ENCODE data around the gene CHMP4B.

The CHMP4B gene

GRCh38 chr20:33771938-33772337 lies 39.2 kb upstream of the CHMP4B start:
- Histone ChIP-seq H2BK15ac (ENCODE audit: low read length) (no peak overlapping the region), H4K8ac (ENCODE audit: low read depth, low read length) (no peak overlapping the region), H3K4me3 (ENCODE audit: low read length in 2 of 2) (no peak overlapping the region), H3K27me3 (ENCODE audit: control insufficient read depth in 3 of 3, insufficient read depth in 3 of 3, low read depth in 1 of 3, low read length in 3 of 3) (no peaks in the 10 kb centered on the region), H3K4me1 (ENCODE audit: control insufficient read depth in 2 of 2, insufficient read depth in 1 of 2, low read depth in 1 of 2, low read length in 2 of 2) (no peaks in the 10 kb centered on the region), H3K18ac (ENCODE audit: low read length) (no peak overlapping the region), H2AFZ (ENCODE audit: low read length) (no peak overlapping the region), H4K91ac (ENCODE audit: low read depth, low read length, poor library complexity) (no peak overlapping the region), H2BK5ac (ENCODE audit: low read length) (no peak overlapping the region), H3K4me2 (ENCODE audit: insufficient read depth, low read length, poor library complexity, severe bottlenecking) (no peak overlapping the region), H3K27ac (replicated peaks; ENCODE audit: low read length) (no peak overlapping the region), H3K9ac (ENCODE audit: low read depth, low read length, poor library complexity) (no peak overlapping the region), H3K9me3 (replicated peaks in 1 of 2; ENCODE audit: control insufficient read depth in 2 of 2, insufficient read depth in 1 of 2, low read depth in 1 of 2, low read length in 2 of 2) (no peaks in the 10 kb centered on the region), H3K4ac (ENCODE audit: low read length) (no peak overlapping the region), H2BK120ac (ENCODE audit: low read depth, low read length) (no peak overlapping the region), H3K79me1 (ENCODE audit: low read depth, low read length) (no peaks in the 10 kb centered on the region), H3K23ac (ENCODE audit: low read depth, low read length, poor library complexity) (no peak overlapping the region), H2AK5ac (ENCODE audit: low read depth, low read length) (no peak overlapping the region), H3K36me3 (replicated peaks in 1 of 2; ENCODE audit: control insufficient read depth in 2 of 2, insufficient read depth in 2 of 2, low read length in 2 of 2) (no peaks in the 10 kb centered on the region), H2BK12ac (ENCODE audit: low read length) (no peak overlapping the region), H3K14ac (ENCODE audit: low read length) (no peak overlapping the region)
- WGBS, 2 donors (ENCODE audit: extremely low coverage in 2 of 2, insufficient read length in 2 of 2, insufficient replicate concordance in 1 of 2), result no CpG with 5 or more reads among the region's 5 CpGs
- no peak for DNase-seq (ENCODE audit: low spot score)

GRCh38 chr20:33772439-33772838 lies 38.7 kb upstream of the CHMP4B start:
- Histone ChIP-seq H3K79me1 (ENCODE audit: low read depth, low read length) (no peaks in the 10 kb centered on the region), H3K9ac (ENCODE audit: low read depth, low read length, poor library complexity) (no peak overlapping the region), H4K8ac (ENCODE audit: low read depth, low read length) (no peak overlapping the region), H3K4ac (ENCODE audit: low read length) (no peak overlapping the region), H3K4me2 (ENCODE audit: insufficient read depth, low read length, poor library complexity, severe bottlenecking) (no peak overlapping the region), H2BK5ac (ENCODE audit: low read length) (no peak overlapping the region), H2BK15ac (ENCODE audit: low read length) (no peak overlapping the region), H2BK12ac (ENCODE audit: low read length) (no peak overlapping the region), H3K36me3 (replicated peaks in 1 of 2; ENCODE audit: control insufficient read depth in 2 of 2, insufficient read depth in 2 of 2, low read length in 2 of 2) (no peaks in the 10 kb centered on the region), H3K23ac (ENCODE audit: low read depth, low read length, poor library complexity) (no peak overlapping the region), H4K91ac (ENCODE audit: low read depth, low read length, poor library complexity) (no peak overlapping the region), H3K27me3 (ENCODE audit: control insufficient read depth in 3 of 3, insufficient read depth in 3 of 3, low read depth in 1 of 3, low read length in 3 of 3) (no peaks in the 10 kb centered on the region), H3K18ac (ENCODE audit: low read length) (no peak overlapping the region), H3K4me1 (ENCODE audit: control insufficient read depth in 2 of 2, insufficient read depth in 1 of 2, low read depth in 1 of 2, low read length in 2 of 2) (no peaks in the 10 kb centered on the region), H2AFZ (ENCODE audit: low read length) (no peak overlapping the region), H2BK120ac (ENCODE audit: low read depth, low read length) (no peak overlapping the region), H3K27ac (replicated peaks; ENCODE audit: low read length) (no peak overlapping the region), H2AK5ac (ENCODE audit: low read depth, low read length) (no peak overlapping the region), H3K4me3 (ENCODE audit: low read length in 2 of 2) (no peak overlapping the region), H3K14ac (ENCODE audit: low read length) (no peak overlapping the region), H3K9me3 (replicated peaks in 1 of 2; ENCODE audit: control insufficient read depth in 2 of 2, insufficient read depth in 1 of 2, low read depth in 1 of 2, low read length in 2 of 2) (no peaks in the 10 kb centered on the region)
- no peak for DNase-seq (ENCODE audit: low spot score)
- 100% methylated on average over 1 of the region's 3 CpGs; no CpG with 5 or more reads in 1 of the 2 donors for WGBS, 2 donors (ENCODE audit: extremely low coverage in 2 of 2, insufficient read length in 2 of 2, insufficient replicate concordance in 1 of 2)

- no peak for DNase-seq (ENCODE audit: low spot score)
- no peak overlapping the region for H2AFZ ChIP-seq (ENCODE audit: low read length)
- H3K4ac ChIP-seq (ENCODE audit: low read length), result no peak overlapping the region
- no peak overlapping the region for H3K18ac ChIP-seq (ENCODE audit: low read length)
- H3K27ac ChIP-seq (replicated peaks; ENCODE audit: low read length), result no peak overlapping the region
- no peak overlapping the region for H2BK12ac ChIP-seq (ENCODE audit: low read length)
- H2BK5ac ChIP-seq (ENCODE audit: low read length), result no peak overlapping the region
- no peak overlapping the region for H3K4me3 ChIP-seq (ENCODE audit: low read length in 2 of 2)
- WGBS, 2 donors (ENCODE audit: extremely low coverage in 2 of 2, insufficient read length in 2 of 2, insufficient replicate concordance in 1 of 2), result no CpG with 5 or more reads among the region's 2 CpGs
- H4K91ac ChIP-seq (ENCODE audit: low read depth, low read length, poor library complexity), result no peak overlapping the region
- no peak overlapping the region for H3K14ac ChIP-seq (ENCODE audit: low read length)
- H3K27me3 ChIP-seq (ENCODE audit: control insufficient read depth in 3 of 3, insufficient read depth in 3 of 3, low read depth in 1 of 3, low read length in 3 of 3), result no peaks in the 10 kb centered on the region
- no peak overlapping the region for H3K4me2 ChIP-seq (ENCODE audit: insufficient read depth, low read length, poor library complexity, severe bottlenecking)
- H3K23ac ChIP-seq (ENCODE audit: low read depth, low read length, poor library complexity), result no peak overlapping the region
- no peaks in the 10 kb centered on the region for H3K4me1 ChIP-seq (ENCODE audit: control insufficient read depth in 2 of 2, insufficient read depth in 1 of 2, low read depth in 1 of 2, low read length in 2 of 2)
- H3K79me1 ChIP-seq (ENCODE audit: low read depth, low read length), result no peaks in the 10 kb centered on the region
- H3K36me3 ChIP-seq (replicated peaks in 1 of 2; ENCODE audit: control insufficient read depth in 2 of 2, insufficient read depth in 2 of 2, low read length in 2 of 2), result no peaks in the 10 kb centered on the region
- no peak overlapping the region for H4K8ac ChIP-seq (ENCODE audit: low read depth, low read length)
- no peaks in the 10 kb centered on the region for H3K9me3 ChIP-seq (replicated peaks in 1 of 2; ENCODE audit: control insufficient read depth in 2 of 2, insufficient read depth in 1 of 2, low read depth in 1 of 2, low read length in 2 of 2)
- H3K9ac ChIP-seq (ENCODE audit: low read depth, low read length, poor library complexity), result no peak overlapping the region
- H2BK15ac ChIP-seq (ENCODE audit: low read length), result no peak overlapping the region
- no peak overlapping the region for H2AK5ac ChIP-seq (ENCODE audit: low read depth, low read length)
- no peak overlapping the region for H2BK120ac ChIP-seq (ENCODE audit: low read depth, low read length)
Observed at GRCh38 chr20:33773412-33774089, 37.6 kb upstream of the CHMP4B start.

- Histone ChIP-seq H3K9ac (ENCODE audit: low read depth, low read length, poor library complexity) (no peak overlapping the region), H4K91ac (ENCODE audit: low read depth, low read length, poor library complexity) (no peak overlapping the region), H3K9me3 (replicated peaks in 1 of 2; ENCODE audit: control insufficient read depth in 2 of 2, insufficient read depth in 1 of 2, low read depth in 1 of 2, low read length in 2 of 2) (peaks cover 0 to 2% of the 10 kb centered on the region in 2 donors), H2BK12ac (ENCODE audit: low read length) (no peak overlapping the region), H3K23ac (ENCODE audit: low read depth, low read length, poor library complexity) (no peak overlapping the region), H3K4me1 (ENCODE audit: control insufficient read depth in 2 of 2, insufficient read depth in 1 of 2, low read depth in 1 of 2, low read length in 2 of 2) (no peaks in the 10 kb centered on the region), H3K18ac (ENCODE audit: low read length) (no peak overlapping the region), H3K27ac (replicated peaks; ENCODE audit: low read length) (no peak overlapping the region), H3K14ac (ENCODE audit: low read length) (no peak overlapping the region), H3K4me2 (ENCODE audit: insufficient read depth, low read length, poor library complexity, severe bottlenecking) (no peak overlapping the region), H2BK15ac (ENCODE audit: low read length) (no peak overlapping the region), H2BK120ac (ENCODE audit: low read depth, low read length) (no peak overlapping the region), H3K79me1 (ENCODE audit: low read depth, low read length) (no peaks in the 10 kb centered on the region), H3K27me3 (ENCODE audit: control insufficient read depth in 3 of 3, insufficient read depth in 3 of 3, low read depth in 1 of 3, low read length in 3 of 3) (no peaks in the 10 kb centered on the region), H2BK5ac (ENCODE audit: low read length) (no peak overlapping the region), H2AK5ac (ENCODE audit: low read depth, low read length) (no peak overlapping the region), H4K8ac (ENCODE audit: low read depth, low read length) (no peak overlapping the region), H2AFZ (ENCODE audit: low read length) (no peak overlapping the region), H3K4ac (ENCODE audit: low read length) (no peak overlapping the region), H3K36me3 (replicated peaks in 1 of 2; ENCODE audit: control insufficient read depth in 2 of 2, insufficient read depth in 2 of 2, low read length in 2 of 2) (no peaks in the 10 kb centered on the region), H3K4me3 (ENCODE audit: low read length in 2 of 2) (no peak overlapping the region)
- DNase-seq (ENCODE audit: low spot score), result no peak
- WGBS, 2 donors (ENCODE audit: extremely low coverage in 2 of 2, insufficient read length in 2 of 2, insufficient replicate concordance in 1 of 2), result no CpG with 5 or more reads among the region's 2 CpGs
Observed at GRCh38 chr20:33777816-33778215, 33.3 kb upstream of the CHMP4B start.
